Measurements from ENCODE around the gene TET1.

DNA sequence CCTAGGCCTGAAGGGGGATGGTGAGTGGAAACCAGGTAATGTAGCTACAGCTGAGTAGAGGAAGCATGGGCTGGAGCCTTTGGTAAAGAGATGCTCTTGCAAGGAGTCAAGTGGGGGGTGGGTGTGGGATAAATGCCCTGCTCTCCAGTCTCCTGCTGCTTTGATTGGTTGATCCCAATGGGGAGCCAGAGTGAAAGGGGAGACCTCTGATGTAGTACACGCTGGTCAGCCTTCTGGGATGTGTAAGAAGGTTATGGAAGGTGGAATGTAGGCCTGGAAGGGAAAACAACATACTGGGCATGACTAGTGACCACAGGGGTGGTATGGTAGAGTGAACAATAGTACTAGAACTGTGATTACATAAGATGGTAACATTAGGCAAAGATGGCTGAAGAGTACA is 44.3 kb downstream of the TET1 start:
- TF ChIP-seq, protein P1, sequence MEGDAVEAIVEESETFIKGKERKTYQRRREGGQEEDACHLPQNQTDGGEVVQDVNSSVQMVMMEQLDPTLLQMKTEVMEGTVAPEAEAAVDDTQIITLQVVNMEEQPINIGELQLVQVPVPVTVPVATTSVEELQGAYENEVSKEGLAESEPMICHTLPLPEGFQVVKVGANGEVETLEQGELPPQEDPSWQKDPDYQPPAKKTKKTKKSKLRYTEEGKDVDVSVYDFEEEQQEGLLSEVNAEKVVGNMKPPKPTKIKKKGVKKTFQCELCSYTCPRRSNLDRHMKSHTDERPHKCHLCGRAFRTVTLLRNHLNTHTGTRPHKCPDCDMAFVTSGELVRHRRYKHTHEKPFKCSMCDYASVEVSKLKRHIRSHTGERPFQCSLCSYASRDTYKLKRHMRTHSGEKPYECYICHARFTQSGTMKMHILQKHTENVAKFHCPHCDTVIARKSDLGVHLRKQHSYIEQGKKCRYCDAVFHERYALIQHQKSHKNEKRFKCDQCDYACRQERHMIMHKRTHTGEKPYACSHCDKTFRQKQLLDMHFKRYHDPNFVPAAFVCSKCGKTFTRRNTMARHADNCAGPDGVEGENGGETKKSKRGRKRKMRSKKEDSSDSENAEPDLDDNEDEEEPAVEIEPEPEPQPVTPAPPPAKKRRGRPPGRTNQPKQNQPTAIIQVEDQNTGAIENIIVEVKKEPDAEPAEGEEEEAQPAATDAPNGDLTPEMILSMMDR (IDR thresholded peaks at IDR 0.05), result no peak
- no peak for TF ChIP-seq POLR2A (IDR thresholded peaks at IDR 0.05)
